ENCODE measurements around the gene CACNA1S. TPM values are rescaled to one million over a fixed set of nuclear protein-coding genes. Genes with fewer than 3 reads are reported as not detected.
A peak's percentile ranks its signal among the peaks of the same experiment; 100 is the strongest.

The CACNA1S gene
- total RNA-seq, 1 donor from 2014 or later, result not detected

DNA sequence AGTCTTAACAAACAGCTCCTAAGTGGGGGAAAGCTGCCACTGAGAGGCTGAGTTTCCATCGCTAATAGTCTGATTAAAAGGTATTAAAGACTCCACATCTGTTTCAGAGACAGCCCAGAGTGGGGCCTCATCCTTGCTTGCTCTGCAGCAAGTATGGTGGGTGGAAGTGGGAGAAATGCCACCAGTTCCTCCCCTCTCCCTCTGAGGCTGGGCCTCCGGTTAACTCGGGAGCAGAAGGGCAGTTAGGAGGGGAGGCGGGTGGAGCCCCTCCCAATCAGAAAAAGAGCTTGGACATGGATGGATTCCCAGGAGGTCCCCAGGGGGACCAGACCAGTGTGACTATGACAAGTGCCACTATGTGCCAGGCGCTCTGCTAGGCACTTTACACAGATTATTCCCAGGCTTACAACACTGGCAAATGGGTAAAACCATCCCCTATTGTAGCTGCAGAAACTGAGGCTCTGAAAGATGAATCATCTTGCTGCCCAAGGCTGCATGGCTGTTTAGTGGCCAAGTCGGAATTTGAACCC lies 26.1 kb upstream of the CACNA1S start:
- no peak overlapping the region for H3K27ac ChIP-seq (ENCODE audit: low read depth, low read length)

DNA sequence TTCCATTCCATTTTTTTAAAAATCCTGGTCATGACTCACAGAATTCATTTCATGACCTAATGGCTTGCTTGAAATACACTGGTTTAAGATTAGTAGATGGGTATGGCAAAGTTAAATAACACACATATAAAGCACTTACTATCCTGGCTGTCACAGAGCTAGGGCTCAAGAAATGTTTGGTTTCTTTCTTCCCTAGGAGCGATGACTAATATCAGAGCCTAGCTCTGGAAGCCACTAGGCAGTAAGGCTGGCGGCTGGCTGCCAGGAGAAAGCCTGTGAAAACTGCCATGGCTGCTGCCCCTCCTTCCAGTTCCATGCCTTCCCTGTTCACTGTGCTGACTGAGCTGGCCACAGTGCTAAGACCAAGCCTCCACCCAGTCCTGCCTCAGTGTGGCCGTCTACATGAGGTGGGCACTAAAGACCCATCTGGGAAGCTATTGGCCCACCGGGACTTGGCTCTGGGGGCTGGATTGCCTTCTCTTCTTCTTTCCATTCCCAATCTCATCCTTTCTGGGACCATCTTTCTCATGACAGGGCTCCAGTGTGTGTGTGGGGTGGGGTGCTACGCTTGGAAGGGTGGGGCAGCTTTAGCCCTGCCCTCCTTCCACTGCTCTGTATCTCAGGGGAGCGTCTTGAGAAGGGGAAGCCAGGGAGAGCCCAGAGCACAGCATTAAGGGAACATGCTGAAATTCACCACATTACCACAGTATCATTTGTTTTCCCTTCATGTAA lies 25.5 kb upstream of the CACNA1S start:
- peak overlapping the region; percentile 46 for H3K27ac ChIP-seq (ENCODE audit: low read depth, low read length)
- TF ChIP-seq EZH2 (IDR thresholded peaks at IDR 0.05; ENCODE audit: insufficient read depth, low read length), result no peak
- TF ChIP-seq, protein P1, sequence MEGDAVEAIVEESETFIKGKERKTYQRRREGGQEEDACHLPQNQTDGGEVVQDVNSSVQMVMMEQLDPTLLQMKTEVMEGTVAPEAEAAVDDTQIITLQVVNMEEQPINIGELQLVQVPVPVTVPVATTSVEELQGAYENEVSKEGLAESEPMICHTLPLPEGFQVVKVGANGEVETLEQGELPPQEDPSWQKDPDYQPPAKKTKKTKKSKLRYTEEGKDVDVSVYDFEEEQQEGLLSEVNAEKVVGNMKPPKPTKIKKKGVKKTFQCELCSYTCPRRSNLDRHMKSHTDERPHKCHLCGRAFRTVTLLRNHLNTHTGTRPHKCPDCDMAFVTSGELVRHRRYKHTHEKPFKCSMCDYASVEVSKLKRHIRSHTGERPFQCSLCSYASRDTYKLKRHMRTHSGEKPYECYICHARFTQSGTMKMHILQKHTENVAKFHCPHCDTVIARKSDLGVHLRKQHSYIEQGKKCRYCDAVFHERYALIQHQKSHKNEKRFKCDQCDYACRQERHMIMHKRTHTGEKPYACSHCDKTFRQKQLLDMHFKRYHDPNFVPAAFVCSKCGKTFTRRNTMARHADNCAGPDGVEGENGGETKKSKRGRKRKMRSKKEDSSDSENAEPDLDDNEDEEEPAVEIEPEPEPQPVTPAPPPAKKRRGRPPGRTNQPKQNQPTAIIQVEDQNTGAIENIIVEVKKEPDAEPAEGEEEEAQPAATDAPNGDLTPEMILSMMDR (IDR thresholded peaks at IDR 0.05; ENCODE audit: insufficient read depth, low read depth, low read length), result no peak
- peak overlapping the region; percentile 45 for H3K4me2 ChIP-seq (ENCODE audit: low read length)
- H3K36me3 ChIP-seq (ENCODE audit: insufficient read depth, low read length), result peaks cover 14% of the 10 kb centered on the region
- H3K4me3 ChIP-seq (ENCODE audit: insufficient read depth, low read depth, low read length), result no peak overlapping the region
- no peak overlapping the region for H3K4me3 Mint-ChIP-seq (ENCODE audit: unreplicated experiment)
- H3K4me1 ChIP-seq (ENCODE audit: insufficient read depth, low read length), result peaks cover 20% of the 10 kb centered on the region
- H3K4me1 Mint-ChIP-seq (ENCODE audit: low read depth, unreplicated experiment), result peaks cover 13% of the 10 kb centered on the region
- peaks cover 47% of the 10 kb centered on the region for H4K20me1 ChIP-seq (ENCODE audit: insufficient read depth, low read length)
- peaks cover 28% of the 10 kb centered on the region for H3K36me3 Mint-ChIP-seq (ENCODE audit: low read depth, unreplicated experiment)
- H3K27me3 ChIP-seq (ENCODE audit: insufficient read depth, low read length), result no peaks in the 10 kb centered on the region
- no peaks in the 10 kb centered on the region for H3K9me3 ChIP-seq (ENCODE audit: insufficient read depth, low read depth, low read length)
- H3K9me3 Mint-ChIP-seq (ENCODE audit: unreplicated experiment), result no peaks in the 10 kb centered on the region
- H3K27ac Mint-ChIP-seq (ENCODE audit: unreplicated experiment), result peak overlapping the region; percentile 14
- DNase-seq (ENCODE audit: low read depth), result peak; percentile 92
- H2AFZ ChIP-seq (ENCODE audit: low read depth, low read length), result no peak overlapping the region
- H3K79me2 ChIP-seq (ENCODE audit: insufficient read depth, low read length), result no peaks in the 10 kb centered on the region
- peak overlapping the region; percentile 12 for H3K9ac ChIP-seq (ENCODE audit: low read length)
- no peaks in the 10 kb centered on the region for H3K27me3 Mint-ChIP-seq (ENCODE audit: low read depth, unreplicated experiment)
- FAIRE-seq, result peak; percentile 77

More for the DNA sequence above, 26.1 kb upstream of the CACNA1S start:
- Histone ChIP-seq H3K36me3 (ENCODE audit: insufficient read depth, low read length) (peaks cover 16% of the 10 kb centered on the region), H3K9ac (ENCODE audit: low read length) (no peak overlapping the region), H3K4me2 (ENCODE audit: low read length) (no peak overlapping the region), H3K27me3 (ENCODE audit: insufficient read depth, low read length) (no peaks in the 10 kb centered on the region), H3K9me3 (ENCODE audit: insufficient read depth, low read depth, low read length) (no peaks in the 10 kb centered on the region), H3K4me3 (ENCODE audit: insufficient read depth, low read depth, low read length) (no peak overlapping the region), H4K20me1 (ENCODE audit: insufficient read depth, low read length) (peaks cover 47% of the 10 kb centered on the region), H3K79me2 (ENCODE audit: insufficient read depth, low read length) (no peaks in the 10 kb centered on the region), H2AFZ (ENCODE audit: low read depth, low read length) (no peak overlapping the region), H3K4me1 (ENCODE audit: insufficient read depth, low read length) (peaks cover 20% of the 10 kb centered on the region)
- DNase-seq (ENCODE audit: low read depth), result no peak
- Mint-ChIP-seq H3K4me1 (ENCODE audit: low read depth, unreplicated experiment) (peaks cover 13% of the 10 kb centered on the region), H3K9me3 (ENCODE audit: unreplicated experiment) (no peaks in the 10 kb centered on the region), H3K27ac (ENCODE audit: unreplicated experiment) (no peak overlapping the region), H3K27me3 (ENCODE audit: low read depth, unreplicated experiment) (no peaks in the 10 kb centered on the region), H3K36me3 (ENCODE audit: low read depth, unreplicated experiment) (peaks cover 26% of the 10 kb centered on the region), H3K4me3 (ENCODE audit: unreplicated experiment) (no peak overlapping the region)
- no peak for TF ChIP-seq EZH2 (IDR thresholded peaks at IDR 0.05; ENCODE audit: insufficient read depth, low read length)
- TF ChIP-seq, protein P1 (IDR thresholded peaks at IDR 0.05; ENCODE audit: insufficient read depth, low read depth, low read length), result no peak
- no peak for FAIRE-seq

DNA sequence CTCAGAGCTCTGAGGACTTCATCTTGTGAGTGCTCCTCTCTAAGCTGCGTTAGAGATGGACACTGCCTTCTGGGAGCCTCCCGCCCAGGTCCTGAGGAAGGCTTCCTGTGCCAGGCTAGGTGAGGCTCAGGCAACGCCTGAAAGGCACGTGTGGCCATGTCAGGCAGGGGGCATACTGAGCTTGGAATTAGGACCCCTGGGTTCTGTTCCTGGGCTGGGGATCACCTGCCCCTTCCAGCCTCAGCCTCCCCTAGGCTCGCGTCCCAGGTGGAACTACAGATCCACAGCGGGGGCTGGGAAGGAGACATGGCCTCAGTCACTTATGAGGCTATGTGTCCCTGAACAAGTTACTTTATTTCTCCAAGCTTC lies 24.8 kb upstream of the CACNA1S start:
- peak overlapping the region; percentile 45 for H3K4me2 ChIP-seq (ENCODE audit: low read length)
- Mint-ChIP-seq H3K27me3 (ENCODE audit: low read depth, unreplicated experiment) (no peaks in the 10 kb centered on the region), H3K4me1 (ENCODE audit: low read depth, unreplicated experiment) (peaks cover 13% of the 10 kb centered on the region), H3K4me3 (ENCODE audit: unreplicated experiment) (no peak overlapping the region), H3K36me3 (ENCODE audit: low read depth, unreplicated experiment) (peaks cover 30% of the 10 kb centered on the region), H3K27ac (ENCODE audit: unreplicated experiment) (no peak overlapping the region), H3K9me3 (ENCODE audit: unreplicated experiment) (no peaks in the 10 kb centered on the region)
- no peak for DNase-seq (ENCODE audit: low read depth)
- no peak overlapping the region for H2AFZ ChIP-seq (ENCODE audit: low read depth, low read length)
- TF ChIP-seq EZH2 (IDR thresholded peaks at IDR 0.05; ENCODE audit: insufficient read depth, low read length), result no peak
- TF ChIP-seq, protein P1 (IDR thresholded peaks at IDR 0.05; ENCODE audit: insufficient read depth, low read depth, low read length), result no peak
- H4K20me1 ChIP-seq (ENCODE audit: insufficient read depth, low read length), result peaks cover 47% of the 10 kb centered on the region
- no peaks in the 10 kb centered on the region for H3K9me3 ChIP-seq (ENCODE audit: insufficient read depth, low read depth, low read length)
- H3K36me3 ChIP-seq (ENCODE audit: insufficient read depth, low read length), result peaks cover 7% of the 10 kb centered on the region
- H3K4me1 ChIP-seq (ENCODE audit: insufficient read depth, low read length), result peaks cover 20% of the 10 kb centered on the region
- H3K9ac ChIP-seq (ENCODE audit: low read length), result peak overlapping the region; percentile 12
- H3K4me3 ChIP-seq (ENCODE audit: insufficient read depth, low read depth, low read length), result no peak overlapping the region
- H3K79me2 ChIP-seq (ENCODE audit: insufficient read depth, low read length), result no peaks in the 10 kb centered on the region
- FAIRE-seq, result no peak
- no peaks in the 10 kb centered on the region for H3K27me3 ChIP-seq (ENCODE audit: insufficient read depth, low read length)
- H3K27ac ChIP-seq (ENCODE audit: low read depth, low read length), result peak overlapping the region; percentile 35

Data from astrocyte (in vitro differentiated cells and primary cell).